ENCODE data around the gene PPP1R14B.

PPP1R14B gene

GRCh38 chr11:64287676-64288352 is 41.1 kb upstream of the PPP1R14B start:
- TF ChIP-seq CTCF (conservative IDR thresholded peaks at IDR 0.05; ENCODE audit: low read depth) = no peak
- H3K27ac ChIP-seq = peak overlapping the region; percentile 97
- no peak for DNase-seq (ENCODE audit: low spot score)
- ChIA-PET POLR2A (ENCODE audit: low non-redundant PET) (interaction anchor here (0.6 to 0.8 kb wide), 2 partner anchors 12 to 13 kb away, joined by 5 to 7 read pairs; no protein-coding TSS in a partner anchor), CTCF (interaction anchor here (0.5 to 2.0 kb wide), 3 partner anchors 13 to 37 kb away, joined by 3 to 12 read pairs (median 5); partner anchors contain the start of gene CATSPERZ)

GRCh38 chr11:64286801-64287159 is 40.0 kb upstream of the PPP1R14B start:
- CTCF ChIA-PET = interaction anchor here (0.7 to 1.1 kb wide), 2 partner anchors 15 to 168 kb away, joined by 3 to 5 read pairs; no protein-coding TSS in a partner anchor
- POLR2A ChIA-PET (ENCODE audit: low non-redundant PET) = interaction anchor here (0.8 kb wide), 1 partner anchor 11 kb away, joined by 5 read pairs; no protein-coding TSS in a partner anchor
- peak overlapping the region; percentile 97 for H3K27ac ChIP-seq
- no peak for DNase-seq (ENCODE audit: low spot score)
- TF ChIP-seq CTCF (conservative IDR thresholded peaks at IDR 0.05; ENCODE audit: low read depth) = no peak

GRCh38 chr11:64285885-64286800 is 39.4 kb upstream of the PPP1R14B start:
- TF ChIP-seq CTCF (conservative IDR thresholded peaks at IDR 0.05; ENCODE audit: low read depth) = no peak
- no peak for DNase-seq (ENCODE audit: low spot score)
- peak overlapping the region; percentile 97 for H3K27ac ChIP-seq
- ChIA-PET CTCF (interaction anchor here (0.7 to 1.1 kb wide), 3 partner anchors 15 to 167 kb away, joined by 3 to 5 read pairs (median 4); no protein-coding TSS in a partner anchor), POLR2A (ENCODE audit: low non-redundant PET) (no interaction called here)

GRCh38 chr11:64284962-64285884 is 38.5 kb upstream of the PPP1R14B start, which contains the start of gene GPR137:
Gene GPR137, plus strand, starts transcription at chr11:64285848. Its CDS starts 677 bp downstream, at chr11:64286525.
- H3K27ac ChIP-seq = peak within 1 kb of the TSS; percentile 97
- no peak for TF ChIP-seq CTCF (conservative IDR thresholded peaks at IDR 0.05; ENCODE audit: low read depth)
- peak; percentile 80 for DNase-seq (ENCODE audit: low spot score)
- ChIA-PET POLR2A (ENCODE audit: low non-redundant PET) (interaction anchor here (0.5 to 1.0 kb wide), 2 partner anchors 40 to 80 kb away, joined by 4 read pairs; no protein-coding TSS in a partner anchor), CTCF (interaction anchor here (0.6 to 1.4 kb wide), 5 partner anchors 11 to 351 kb away, joined by 3 to 6 read pairs (median 4); no protein-coding TSS in a partner anchor)

- ChIA-PET POLR2A (ENCODE audit: low non-redundant PET) (interaction anchor here (0.7 to 1.0 kb wide), 2 partner anchors 43 to 79 kb away, joined by 4 read pairs; partner anchors contain the start of gene FKBP2), CTCF (interaction anchor here (0.6 to 1.4 kb wide), 5 partner anchors 12 to 350 kb away, joined by 3 to 6 read pairs (median 4); no protein-coding TSS in a partner anchor)
- DNase-seq (ENCODE audit: low spot score) = peak; percentile 98
- peak within 1 kb of the TSS; percentile 97 for H3K27ac ChIP-seq
- no peak for TF ChIP-seq CTCF (conservative IDR thresholded peaks at IDR 0.05; ENCODE audit: low read depth)
Observed at GRCh38 chr11:64284048-64284961, 37.6 kb upstream of the PPP1R14B start, which contains the start of gene BAD. Gene BAD, minus strand, starts transcription at chr11:64284665. Its CDS starts 297 bp downstream, at chr11:64284368.

Data from RWPE1 (cell line).